Thyroid gland (tissue), 4 donors: ENCODE data around the gene CDHR2.

Experiments
- CTCF ChIP-seq, 6 experiments: fragments of 200-600 bp in 3 of 6; fragments of 450-650 bp in 3 of 6; sonication (generic) in 3 of 6; IDR thresholded peaks; one replicate each; pipeline ENCODE4 v1.5.1; 2016 to 2019; ENCODE audit warnings: antibody characterized with exemption in 6 of 6, mild to moderate bottlenecking in 2 of 6, inconsistent platforms in 1 of 6, moderate library complexity in 1 of 6
- POLR2A ChIP-seq, 2 donors: fragments of 450-650 bp; IDR thresholded peaks; one replicate each; pipeline ENCODE4 v1.6.1; 2017; ENCODE audit warnings: antibody characterized with exemption in 2 of 2, mild to moderate bottlenecking in 2 of 2, moderate library complexity in 1 of 2

- TF ChIP-seq CTCF (IDR thresholded peaks at IDR 0.05) (no peak), POLR2A (IDR thresholded peaks at IDR 0.05) (no peak)
Measured at GRCh38 chr5:176624938-176625337, 75.8 kb downstream of the CDHR2 start.
